Heart right ventricle (tissue), 16 donors: ENCODE data around the gene NOTO. TPM values are rescaled to one million over a fixed set of nuclear protein-coding genes. Genes with fewer than 3 reads are reported as not detected.

Experiments used
- ATAC-seq, 8 donors: fragments of 200-7000 bp; cut with Tn5 transposase; one replicate each; pipeline ENCODE4 v1.9.1; 2020; ENCODE audit warnings: mild to moderate bottlenecking in 8 of 8, moderate library complexity in 8 of 8, moderate number of reproducible peaks in 1 of 8
- DNase-seq, 2 donors: peaks; one replicate each; pipeline ENCODE4 v3.0.0-alpha.2; 2020
- H3K27ac ChIP-seq, 10 donors: fragments of 200-600 bp; sonication (generic) in 2 of 10; one replicate each; pipeline versions ENCODE4 v1.5.0 to v1.8.0; 2020 to 2022; ENCODE audit warnings: mild to moderate bottlenecking in 3 of 10
- H3K27me3 ChIP-seq, 7 donors: fragments of 200-600 bp; one replicate each; pipeline ENCODE4 v1.8.0; 2021 to 2022; ENCODE audit warnings: mild to moderate bottlenecking in 2 of 7
- H3K36me3 ChIP-seq, 9 donors: fragments of 200-600 bp; sonication (generic) in 1 of 9; one replicate each; pipeline versions ENCODE4 v1.5.0 to v1.8.0; 2020 to 2022; ENCODE audit warnings: mild to moderate bottlenecking in 2 of 9
- H3K4me1 ChIP-seq, 9 donors: fragments of 200-600 bp; sonication (generic) in 1 of 9; one replicate each; pipeline versions ENCODE4 v1.5.0 to v1.8.0; 2020 to 2022; ENCODE audit warnings: mild to moderate bottlenecking in 4 of 9
- H3K4me3 ChIP-seq, 10 donors: fragments of 200-600 bp; sonication (generic) in 2 of 10; one replicate each; pipeline versions ENCODE4 v1.5.0 to v1.8.0; 2020 to 2022; ENCODE audit warnings: mild to moderate bottlenecking in 7 of 10, moderate library complexity in 2 of 10
- H3K9me3 ChIP-seq, 11 donors: fragments of 200-600 bp in 10 of 11; sonication (generic) in 2 of 11; one replicate each; pipeline versions ENCODE4 v1.5.0 to v1.8.0; 2013 to 2022; ENCODE audit warnings: mild to moderate bottlenecking in 2 of 11, control low read depth in 1 of 11, moderate library complexity in 1 of 11
- CTCF ChIP-seq, 9 donors: fragments of 200-600 bp; sonication (generic) in 2 of 9; IDR thresholded peaks; one replicate each; pipeline versions ENCODE4 v1.5.0 to v1.8.0; 2021 to 2022; ENCODE audit warnings: antibody characterized with exemption in 9 of 9, mild to moderate bottlenecking in 5 of 9, moderate library complexity in 1 of 9
- WGBS, 2 donors: extraction: QIAGEN DNeasy Blood & Tissue Kit; methylation state at CpG; one replicate each; pipeline ENCODE4 v1.1.7; 2013; ENCODE audit warnings: inconsistent platforms in 1 of 2; 5-methylcytosine and 5-hydroxymethylcytosine counted together
- intact Hi-C, 10 donors: fragments of 100-400 bp; cut with DNase I; formaldehyde crosslinking; loops; one replicate each; pipeline versions ENCODE4 v1.11.1 to v1.14.2; 2022
- polyA plus RNA-seq, 2 donors: library from polyadenylated mRNA; stranded (reverse); fragments of 200-250 nt; gene quantifications; one replicate each; pipeline ENCODE4 v1.2.3, GENCODE V29; 2013
- total RNA-seq, 10 donors: library from RNA; stranded (reverse); fragmentation: NEBNext Ultra II Directional in 3 of 10; extraction: Animal tissue kit (Norgen Biotek cat#: 25700) in 3 of 10; gene quantifications; one replicate each; pipeline versions ENCODE4 v1.2.1 to v1.2.4, GENCODE V29; 2021 to 2023
- donor health status: Arrhythmogenic right ventricular cardiomyopathy.
- donor health status: ischemic (EF 13 %, LVEDD 7.1; RV severe dilation, severe dysfunction).
- donor health status: healthy with polysubstance abuse.
- donor health status: DM: no; HTN: yes; CAD: no.
- donor health status: DM: no; HTN: no; CAD: no.
- donor health status: ischemic (EF 25% LVEDD 6.9; RV normal size, moderate dysfunction).
- donor health status: ischemic (EF 25% LVEDD 5.7; RV mildly dilated, moderate dysfunction).
- donor health status: healthy.
- donor health status: DM: yes; HTN: yes; CAD: no.
- donor health status: Ischemic cardiomyopathy.
- donor health status: ischemic (EF 35%, LVEDD 5.7; RV mildly dilated, moderate dysfunction).
- donor health status: nonischemic (EF 11% LVEDD 7.7; RV severe dilation, severe dysfunction).
- donor health status: DM: yes; HTN: yes; CAD: no.
- donor health status: PGD.
- donor health status: ischemic (EF 29% LVEDD 5.4; RV normal size, mild dysfunction).
- donor health status: nonischemic (EF 23%, LVEDD 6.1; RV moderate dilation, normal function).

The NOTO gene
- total and polyA plus RNA-seq, 12 donors = not detected

GRCh38 chr2:73208258-73208657 is 5.9 kb downstream of the NOTO start:
- Histone ChIP-seq H3K4me1 (peaks cover 0 to 12% (median 6%) of the 10 kb centered on the region in 9 donors), H3K4me3 (no peak overlapping the region), H3K27ac (no peak overlapping the region), H3K9me3 (no peaks in the 10 kb centered on the region), H3K36me3 (no peaks in the 10 kb centered on the region), H3K27me3 (peaks cover 9 to 29% (median 23%) of the 10 kb centered on the region in 7 donors)
- intact Hi-C loops = no loop called here
- no peak for ATAC-seq
- no peak for DNase-seq
- WGBS, 2 donors = 76 to 80% methylated on average over 3 of the region's 3 CpGs
- TF ChIP-seq CTCF (IDR thresholded peaks at IDR 0.05) = no peak

- 79 to 82% methylated on average over 4 of the region's 4 CpGs for WGBS, 2 donors
- peaks cover 0 to 22% (median 15%) of the 10 kb centered on the region in 9 donors for H3K4me1 ChIP-seq
- H3K27ac ChIP-seq = no peak overlapping the region
- TF ChIP-seq CTCF (IDR thresholded peaks at IDR 0.05) = no peak
- peaks cover 0 to 13% (median 8%) of the 10 kb centered on the region in 7 donors for H3K27me3 ChIP-seq
- no peak overlapping the region for H3K4me3 ChIP-seq
- intact Hi-C loops = loop anchor here in 1 of 10 donors (5.0 kb wide), 1 partner anchor 33 kb away; no protein-coding TSS in a partner anchor
- no peaks in the 10 kb centered on the region for H3K9me3 ChIP-seq
- no peaks in the 10 kb centered on the region for H3K36me3 ChIP-seq
- no peak for DNase-seq
- ATAC-seq = no peak
These were observed 7.6 kb downstream of the NOTO start for GRCh38 chr2:73210019-73210418.

DNA sequence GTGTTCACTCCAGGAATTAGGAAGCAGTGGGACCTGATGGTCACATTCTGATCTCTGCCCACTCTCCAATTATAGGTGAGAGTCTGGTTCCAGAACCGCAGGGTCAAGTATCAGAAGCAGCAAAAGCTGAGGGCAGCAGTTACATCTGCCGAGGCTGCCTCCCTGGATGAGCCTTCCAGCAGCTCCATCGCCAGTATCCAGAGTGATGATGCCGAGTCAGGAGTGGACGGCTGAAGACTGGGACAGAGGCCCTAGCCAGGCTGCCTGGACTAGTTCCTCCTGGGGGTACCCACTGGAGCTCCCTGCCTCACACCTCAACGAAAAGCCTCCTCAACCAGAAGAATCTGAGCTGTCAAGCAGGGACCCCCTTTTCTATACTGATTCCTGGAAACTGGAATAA is 8.3 kb downstream of the NOTO start:
- 86 to 96% methylated on average over 6 of the region's 6 CpGs for WGBS, 2 donors
- peaks cover 0 to 26% (median 21%) of the 10 kb centered on the region in 9 donors for H3K4me1 ChIP-seq
- ATAC-seq (no peak), DNase-seq (no peak)
- intact Hi-C loops = loop anchor here in 1 of 10 donors (5.0 kb wide), 1 partner anchor 33 kb away; no protein-coding TSS in a partner anchor
- no peak overlapping the region for H3K27ac ChIP-seq
- no peaks in the 10 kb centered on the region for H3K9me3 ChIP-seq
- H3K36me3 ChIP-seq = no peaks in the 10 kb centered on the region
- H3K4me3 ChIP-seq = no peak overlapping the region
- H3K27me3 ChIP-seq = peaks cover 0 to 7% (median 2%) of the 10 kb centered on the region in 7 donors
- TF ChIP-seq CTCF (IDR thresholded peaks at IDR 0.05) = no peak

DNA sequence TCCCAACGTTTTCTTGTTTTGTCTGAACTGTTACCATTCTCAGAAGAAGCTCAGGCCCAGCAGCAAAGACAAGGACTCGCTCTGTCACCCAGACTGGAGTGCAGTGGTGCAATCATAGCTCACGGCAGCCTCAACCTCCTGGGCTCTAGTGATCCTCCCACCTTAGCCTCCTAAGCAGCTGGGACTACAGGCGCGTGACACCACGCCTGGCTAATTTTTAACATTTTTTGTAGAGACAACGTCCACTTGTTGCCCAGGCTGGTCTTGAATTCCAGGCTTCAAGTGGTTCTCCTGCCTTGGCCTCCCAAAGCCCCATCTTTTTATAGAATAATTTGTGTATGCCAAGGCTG is 9.7 kb downstream of the NOTO start:
- H3K4me3 ChIP-seq = no peak overlapping the region
- ATAC-seq = no peak
- no peak overlapping the region for H3K27ac ChIP-seq
- no peaks in the 10 kb centered on the region for H3K27me3 ChIP-seq
- no peaks in the 10 kb centered on the region for H3K9me3 ChIP-seq
- H3K4me1 ChIP-seq = peaks cover 0 to 26% (median 21%) of the 10 kb centered on the region in 9 donors
- H3K36me3 ChIP-seq = no peaks in the 10 kb centered on the region
- no peak for DNase-seq
- intact Hi-C loops = loop anchor here in 2 of 10 donors (1.0 to 5.0 kb wide), 2 partner anchors 35 kb away; no protein-coding TSS in a partner anchor
- 63 to 74% methylated on average over 7 of the region's 7 CpGs for WGBS, 2 donors
- TF ChIP-seq CTCF (IDR thresholded peaks at IDR 0.05) = no peak
